Measurements from ENCODE around the gene POLR3A.

POLR3A gene

DNA sequence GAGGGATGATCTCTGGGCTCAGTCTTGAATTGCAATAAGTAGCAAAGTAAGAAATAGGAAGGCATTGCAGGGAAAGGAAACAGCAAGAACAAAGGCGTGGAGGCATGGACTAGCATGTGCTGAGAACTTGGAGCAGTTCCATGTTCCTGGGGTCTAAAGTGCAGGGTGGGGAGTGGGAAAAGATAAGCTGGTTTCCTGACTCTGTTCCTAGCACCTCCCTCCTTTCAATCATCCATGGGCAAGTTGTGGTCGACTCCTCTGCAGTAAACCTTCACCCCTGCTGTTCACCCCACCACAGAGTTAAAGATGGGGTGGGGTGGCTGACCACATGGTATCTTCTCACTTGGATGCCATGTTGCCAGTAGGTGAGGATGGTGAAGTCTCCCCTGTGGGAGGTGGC, 33.9 kb upstream of the POLR3A start:
- in situ Hi-C loops (cut with HindIII; ENCODE audit: low pct_unique_long_range_greater_than_20kb, low sequenced_read_pairs) = no loop called here
- no peak for DNase-seq (ENCODE audit: low read depth in 1 of 2, low spot score in 1 of 2)
- TF ChIP-seq JUND (IDR thresholded peaks at IDR 0.05; ENCODE audit: low read depth) = no peak

DNA sequence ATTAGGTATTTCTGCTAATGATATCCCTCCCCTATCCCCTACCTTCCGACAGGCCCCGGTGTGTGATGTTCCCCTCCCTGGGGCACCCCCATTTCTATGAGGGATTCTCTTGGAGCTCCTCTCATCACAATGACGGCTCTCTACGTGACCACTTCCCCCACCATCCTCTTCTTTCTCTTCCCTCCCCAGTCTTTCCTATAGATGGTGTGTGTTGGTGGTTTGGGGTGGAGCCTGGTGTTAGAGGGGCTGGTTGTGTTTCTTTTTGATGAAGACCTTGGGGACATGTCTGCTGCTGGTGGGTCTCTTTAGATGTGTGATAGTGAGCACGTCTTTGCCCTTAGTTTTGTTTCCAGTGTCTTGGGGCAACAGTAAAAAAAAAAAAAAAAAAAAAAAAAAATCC, 33.0 kb upstream of the POLR3A start:
- no peak for DNase-seq (ENCODE audit: low read depth in 1 of 2, low spot score in 1 of 2)
- no peak for TF ChIP-seq JUND (IDR thresholded peaks at IDR 0.05; ENCODE audit: low read depth)
- in situ Hi-C loops (cut with HindIII; ENCODE audit: low pct_unique_long_range_greater_than_20kb, low sequenced_read_pairs) = no loop called here

DNA sequence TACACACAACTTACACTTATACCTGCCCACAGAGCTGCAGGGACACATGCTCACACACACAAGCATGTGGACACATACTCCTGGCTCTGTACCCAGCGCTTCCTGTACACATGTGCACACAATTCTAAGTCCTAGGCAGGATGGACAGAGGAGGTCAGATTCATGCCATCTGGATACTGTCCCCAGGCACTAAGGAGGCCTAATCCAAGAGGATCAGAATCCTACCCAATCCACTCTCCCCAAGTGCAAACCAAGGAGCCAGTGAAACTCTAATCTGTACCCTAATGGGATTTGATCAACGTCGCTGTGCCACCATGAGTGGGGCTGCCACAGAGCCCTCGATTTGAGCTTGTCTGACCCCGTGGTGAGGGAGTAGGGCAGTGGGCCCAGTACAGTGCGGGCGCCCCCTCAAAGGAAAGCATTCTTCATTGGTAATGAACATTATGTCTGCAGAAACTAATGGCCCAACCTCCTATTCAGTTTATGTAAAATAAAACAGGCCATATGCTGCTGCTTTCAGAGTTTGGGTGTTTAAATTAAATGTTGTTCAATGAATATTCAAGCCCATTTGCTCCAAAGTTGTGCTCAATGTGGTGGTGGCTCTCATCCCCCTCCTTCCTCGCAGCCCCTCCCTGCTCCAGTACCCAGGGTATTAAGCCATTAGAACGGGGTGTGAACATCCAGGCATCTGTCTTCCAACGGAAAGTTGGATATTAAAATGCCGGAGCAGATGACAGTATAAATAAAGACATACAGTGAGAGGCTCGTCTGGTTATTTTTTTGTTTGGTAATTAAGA, 30.8 kb upstream of the POLR3A start:
- no peak for TF ChIP-seq JUND (IDR thresholded peaks at IDR 0.05; ENCODE audit: low read depth)
- DNase-seq (ENCODE audit: low read depth in 1 of 2, low spot score in 1 of 2) = no peak
- in situ Hi-C loops (cut with HindIII; ENCODE audit: low pct_unique_long_range_greater_than_20kb, low sequenced_read_pairs) = no loop called here

GRCh38 chr10:78058562-78058961, 29.2 kb upstream of the POLR3A start:
- in situ Hi-C loops (cut with HindIII; ENCODE audit: low pct_unique_long_range_greater_than_20kb, low sequenced_read_pairs) = no loop called here
- TF ChIP-seq JUND (IDR thresholded peaks at IDR 0.05; ENCODE audit: low read depth) = no peak
- DNase-seq (ENCODE audit: low read depth in 1 of 2, low spot score in 1 of 2) = no peak

DNA sequence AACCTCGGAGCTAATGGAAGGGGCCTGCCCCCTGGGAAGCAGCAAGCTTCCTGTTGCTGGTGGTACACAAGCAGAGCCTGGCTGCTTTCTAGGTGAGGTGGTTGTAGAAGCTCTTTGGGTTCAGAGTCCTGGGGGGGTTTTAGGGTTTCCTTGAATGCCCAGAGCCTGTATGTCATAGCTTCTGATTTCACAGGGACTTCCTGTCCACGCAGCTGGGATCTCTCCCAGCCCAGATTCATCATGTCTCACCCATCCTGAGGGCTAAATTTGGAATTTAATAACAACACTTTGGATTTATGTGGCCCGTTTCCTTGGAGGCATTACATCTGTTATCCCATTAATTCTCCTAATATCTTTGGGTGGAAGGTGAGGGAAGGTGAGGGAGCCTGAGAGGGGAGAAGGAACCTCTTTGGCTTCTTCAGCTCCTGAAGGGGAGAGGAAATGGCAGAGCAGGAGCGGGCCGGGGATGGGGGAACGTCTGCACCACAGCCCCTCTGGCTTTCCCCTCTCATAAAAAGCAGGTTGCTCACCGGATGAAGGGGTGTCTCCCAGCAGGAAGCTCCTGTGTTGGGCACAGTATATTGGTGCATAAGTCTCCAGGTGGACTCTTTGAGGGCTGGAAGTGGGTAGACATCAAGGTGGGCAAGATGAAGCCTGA, 24.0 kb upstream of the POLR3A start:
- no peak for TF ChIP-seq JUND (IDR thresholded peaks at IDR 0.05; ENCODE audit: low read depth)
- no peak for DNase-seq (ENCODE audit: low read depth in 1 of 2, low spot score in 1 of 2)
- in situ Hi-C loops (cut with HindIII; ENCODE audit: low pct_unique_long_range_greater_than_20kb, low sequenced_read_pairs) = no loop called here

DNA sequence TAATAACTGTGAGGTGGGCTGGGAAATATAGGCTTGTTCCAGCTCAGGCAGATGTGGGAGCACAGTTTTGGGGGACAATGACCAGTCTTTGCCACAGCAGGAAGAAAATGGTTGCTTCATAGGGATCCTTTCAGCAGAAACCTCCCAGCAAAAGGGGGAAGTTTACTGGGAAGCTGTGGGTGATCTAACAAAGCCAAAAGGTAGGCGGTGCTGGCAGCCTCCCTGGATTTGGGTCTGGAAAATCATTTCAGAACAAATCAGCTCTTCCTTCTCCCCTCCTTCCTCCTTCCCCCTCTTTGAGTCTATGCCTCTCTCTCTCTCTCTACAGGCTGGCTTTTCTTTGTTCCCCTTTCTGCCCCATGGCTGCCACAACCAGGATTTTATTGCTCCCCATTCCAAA, 20.5 kb upstream of the POLR3A start:
- in situ Hi-C loops (cut with HindIII; ENCODE audit: low pct_unique_long_range_greater_than_20kb, low sequenced_read_pairs) = no loop called here
- no peak for DNase-seq (ENCODE audit: low read depth in 1 of 2, low spot score in 1 of 2)
- TF ChIP-seq JUND (IDR thresholded peaks at IDR 0.05; ENCODE audit: low read depth) = no peak

GRCh38 chr10:78047314-78047891, 18.1 kb upstream of the POLR3A start:
- peak; percentile 35 to 88 for DNase-seq (ENCODE audit: low read depth in 1 of 2, low spot score in 1 of 2)
- in situ Hi-C loops (cut with HindIII; ENCODE audit: low pct_unique_long_range_greater_than_20kb, low sequenced_read_pairs) = no loop called here
- TF ChIP-seq JUND (IDR thresholded peaks at IDR 0.05; ENCODE audit: low read depth) = no peak

- no peak for TF ChIP-seq JUND (IDR thresholded peaks at IDR 0.05; ENCODE audit: low read depth)
- in situ Hi-C loops (cut with HindIII; ENCODE audit: low pct_unique_long_range_greater_than_20kb, low sequenced_read_pairs) = no loop called here
- no peak for DNase-seq (ENCODE audit: low read depth in 1 of 2, low spot score in 1 of 2)
Measured at GRCh38 chr10:78046711-78047269, 17.5 kb upstream of the POLR3A start.

DNA sequence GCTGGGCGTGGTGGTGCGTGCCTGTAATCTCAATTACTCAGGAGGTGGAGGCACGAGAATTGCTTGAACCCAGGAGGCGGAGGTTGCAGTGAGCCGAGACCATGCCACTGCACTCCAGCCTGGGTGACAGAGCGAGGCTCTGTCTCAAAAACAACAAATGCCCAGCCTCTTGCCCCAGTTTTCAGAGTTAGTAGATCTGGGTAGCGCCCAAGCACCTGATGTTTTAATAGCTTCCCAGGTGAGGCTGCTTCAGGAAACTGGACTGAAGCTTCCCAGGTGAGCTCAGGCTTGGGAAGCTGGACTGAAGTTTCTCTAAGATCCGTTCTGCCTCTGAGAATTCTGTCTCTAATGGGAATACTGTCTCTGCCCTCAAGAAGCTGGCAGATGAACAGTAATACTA, 16.5 kb upstream of the POLR3A start:
- DNase-seq (ENCODE audit: low read depth in 1 of 2, low spot score in 1 of 2) = no peak
- no peak for TF ChIP-seq JUND (IDR thresholded peaks at IDR 0.05; ENCODE audit: low read depth)
- in situ Hi-C loops (cut with HindIII; ENCODE audit: low pct_unique_long_range_greater_than_20kb, low sequenced_read_pairs) = no loop called here

GRCh38 chr10:78045237-78045636, 15.9 kb upstream of the POLR3A start:
- TF ChIP-seq JUND (IDR thresholded peaks at IDR 0.05; ENCODE audit: low read depth) = no peak
- DNase-seq (ENCODE audit: low read depth in 1 of 2, low spot score in 1 of 2) = no peak
- in situ Hi-C loops (cut with HindIII; ENCODE audit: low pct_unique_long_range_greater_than_20kb, low sequenced_read_pairs) = no loop called here

DNA sequence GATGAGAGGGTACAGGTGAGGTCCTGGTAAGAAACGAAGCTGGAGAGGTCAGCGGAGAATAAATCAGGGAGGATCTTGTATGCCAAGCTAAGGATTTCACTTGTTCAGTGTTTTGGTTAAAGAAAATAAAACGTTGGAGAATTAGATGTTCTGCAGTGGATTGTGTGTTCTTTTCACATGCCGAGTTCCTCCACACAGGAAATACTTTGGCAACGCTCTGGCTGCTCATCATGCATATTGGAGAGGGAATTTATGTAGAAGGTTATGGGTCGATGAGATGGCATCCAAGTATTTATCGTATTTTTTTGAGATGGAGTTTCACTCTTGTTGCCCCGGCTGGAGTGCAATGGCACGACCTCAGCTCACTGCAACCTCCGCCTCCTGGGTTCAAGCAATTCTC, 15.4 kb upstream of the POLR3A start:
- DNase-seq (ENCODE audit: low read depth in 1 of 2, low spot score in 1 of 2) = no peak
- TF ChIP-seq JUND (IDR thresholded peaks at IDR 0.05; ENCODE audit: low read depth) = no peak
- in situ Hi-C loops (cut with HindIII; ENCODE audit: low pct_unique_long_range_greater_than_20kb, low sequenced_read_pairs) = no loop called here

GRCh38 chr10:78044179-78044578, 14.9 kb upstream of the POLR3A start:
- DNase-seq (ENCODE audit: low read depth in 1 of 2, low spot score in 1 of 2) = no peak
- in situ Hi-C loops (cut with HindIII; ENCODE audit: low pct_unique_long_range_greater_than_20kb, low sequenced_read_pairs) = no loop called here
- no peak for TF ChIP-seq JUND (IDR thresholded peaks at IDR 0.05; ENCODE audit: low read depth)

GRCh38 chr10:78042752-78043104, 13.4 kb upstream of the POLR3A start:
- DNase-seq (ENCODE audit: low read depth in 1 of 2, low spot score in 1 of 2) = no peak
- in situ Hi-C loops (cut with HindIII; ENCODE audit: low pct_unique_long_range_greater_than_20kb, low sequenced_read_pairs) = no loop called here
- no peak for TF ChIP-seq JUND (IDR thresholded peaks at IDR 0.05; ENCODE audit: low read depth)
